NT2/D1 (cell line): Measurements from ENCODE around the gene C1orf21.

ENCODE experiments used
- DNase-seq: peaks from one replicate; pipeline ENCODE4 v3.0.0-alpha.2; 2011; ENCODE audit warnings: low read depth, low spot score
- H3K27me3 ChIP-seq: 2 replicates; pipeline ENCODE4 v1.6.0; 2011; ENCODE audit warnings: mild to moderate bottlenecking; ENCODE audit not compliant: insufficient read length, insufficient read depth
- H3K36me3 ChIP-seq: 2 replicates; pipeline ENCODE4 v1.6.1; 2011; ENCODE audit warnings: mild to moderate bottlenecking, low read length, mixed read lengths; ENCODE audit not compliant: insufficient read depth, insufficient read length
- H3K4me1 ChIP-seq: 2 replicates; pipeline ENCODE4 v1.5.1; 2011; ENCODE audit not compliant: insufficient read depth, insufficient read length
- H3K4me3 ChIP-seq: 2 replicates; pipeline ENCODE4 v1.5.1; 2011; ENCODE audit warnings: low read depth; ENCODE audit not compliant: insufficient read length
- H3K9ac ChIP-seq: 2 replicates; pipeline ENCODE4 v1.6.0; 2011; ENCODE audit warnings: low read depth; ENCODE audit not compliant: insufficient read length
- H3K9me3 ChIP-seq: 2 replicates; pipeline ENCODE4 v1.5.1; 2011; ENCODE audit warnings: mild to moderate bottlenecking, low read length; ENCODE audit not compliant: insufficient read depth
- SUZ12 ChIP-seq: IDR thresholded peaks from 2 replicates; pipeline ENCODE4 v1.6.1; 2011; ENCODE audit not compliant: insufficient read length, insufficient read depth; ENCODE audit errors: extremely low read depth
- YY1 ChIP-seq: IDR thresholded peaks from 2 replicates; pipeline ENCODE4 v1.6.1; 2011; ENCODE audit not compliant: insufficient read length, insufficient read depth
- ZNF274 ChIP-seq: IDR thresholded peaks from 2 replicates; pipeline ENCODE4 v1.6.1; 2011; ENCODE audit warnings: mild to moderate bottlenecking, low read depth, low read length

C1orf21 gene

DNA sequence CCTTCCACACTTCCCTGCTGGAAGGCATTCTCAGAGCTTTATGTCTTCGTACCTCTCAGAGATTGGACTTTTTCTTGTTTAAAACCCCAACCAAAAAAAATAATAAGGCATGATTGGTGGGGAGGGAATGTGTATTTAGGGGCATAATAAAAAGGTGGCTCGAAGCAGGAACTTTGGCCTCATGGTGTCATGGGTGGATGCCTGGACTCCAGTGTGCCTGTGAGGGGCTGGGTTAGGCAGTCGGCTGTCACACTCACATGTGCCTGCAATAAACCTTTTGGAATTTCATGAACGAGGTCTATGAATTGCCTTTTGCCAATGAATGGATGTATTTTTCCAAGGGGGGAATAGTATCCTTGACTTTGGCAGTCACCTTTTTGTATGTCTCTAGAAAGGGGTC lies 236.6 kb downstream of the C1orf21 start:
- Histone ChIP-seq H3K4me1 (no peaks in the 10 kb centered on the region), H3K36me3 (peaks cover 4% of the 10 kb centered on the region), H3K27me3 (no peaks in the 10 kb centered on the region), H3K9me3 (no peaks in the 10 kb centered on the region), H3K4me3 (no peak overlapping the region), H3K9ac (no peak overlapping the region)
- DNase-seq, result no peak
- TF ChIP-seq SUZ12 (no peak), YY1 (no peak), ZNF274 (no peak)

DNA sequence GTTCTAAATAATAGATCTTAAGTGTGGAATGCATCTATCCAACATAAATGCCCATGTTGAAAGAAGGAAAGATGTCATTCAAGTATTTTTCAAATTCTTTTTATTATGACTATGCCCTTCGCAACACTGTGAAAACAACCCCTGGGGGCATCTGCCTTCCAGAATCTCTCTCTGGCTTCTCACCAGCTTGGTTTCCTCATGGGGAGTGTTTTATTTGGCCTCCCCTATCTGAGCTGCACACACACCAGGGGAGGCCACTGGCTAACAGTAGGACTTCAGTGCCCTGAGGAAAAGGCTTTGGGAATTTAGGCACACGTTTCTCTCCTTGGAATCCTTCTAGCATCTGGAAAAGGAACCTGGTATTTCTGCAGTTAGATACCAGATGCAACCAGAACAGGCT lies 237.2 kb downstream of the C1orf21 start:
- no peaks in the 10 kb centered on the region for H3K27me3 ChIP-seq
- H3K36me3 ChIP-seq, result peaks cover 4% of the 10 kb centered on the region
- H3K4me1 ChIP-seq, result no peaks in the 10 kb centered on the region
- TF ChIP-seq SUZ12, result no peak
- no peak for TF ChIP-seq ZNF274
- no peak for TF ChIP-seq YY1
- no peak overlapping the region for H3K9ac ChIP-seq
- H3K9me3 ChIP-seq, result no peaks in the 10 kb centered on the region
- no peak for DNase-seq
- H3K4me3 ChIP-seq, result no peak overlapping the region

DNA sequence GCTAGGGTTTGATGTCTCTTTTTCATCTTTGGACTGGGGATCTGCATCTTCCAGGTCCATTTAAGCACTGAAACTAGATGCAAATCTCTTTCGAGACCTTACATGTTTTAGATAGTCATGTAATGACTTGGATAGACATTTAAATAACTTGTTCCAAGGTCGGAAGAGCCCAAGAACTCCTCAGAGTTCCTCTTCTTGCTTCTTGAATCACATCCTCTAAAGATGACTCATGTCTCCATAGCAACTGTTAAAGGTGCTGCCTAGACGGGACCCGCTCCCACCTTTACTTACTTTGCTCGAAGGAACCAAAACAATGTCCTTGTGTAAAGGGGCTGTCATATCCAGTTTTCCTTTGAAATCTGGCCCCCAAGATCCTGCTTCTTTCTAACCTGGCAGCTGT lies 237.8 kb downstream of the C1orf21 start:
- H3K4me3 ChIP-seq, result no peak overlapping the region
- TF ChIP-seq ZNF274 (no peak), YY1 (no peak)
- no peak for DNase-seq

DNA sequence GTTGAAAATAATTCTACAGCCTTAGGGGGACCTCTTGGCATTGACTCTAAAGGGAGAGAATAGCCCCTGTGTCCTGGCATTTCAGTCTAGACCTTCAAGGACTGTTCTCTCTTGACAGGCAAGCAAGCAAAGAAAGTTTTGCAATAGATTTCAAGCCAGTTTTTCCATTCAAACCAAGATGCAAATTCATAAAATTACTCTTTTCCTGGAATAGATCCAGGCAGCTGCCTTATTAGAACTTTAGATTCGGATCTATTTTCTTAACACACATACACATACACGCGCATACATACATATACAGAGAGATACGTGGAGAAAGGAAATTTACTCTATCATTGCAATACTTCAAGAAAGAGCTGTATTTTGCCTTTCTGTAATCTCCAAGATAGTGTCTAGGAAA lies 238.4 kb downstream of the C1orf21 start:
- Histone ChIP-seq H3K36me3 (no peaks in the 10 kb centered on the region), H3K9me3 (no peaks in the 10 kb centered on the region), H3K27me3 (no peaks in the 10 kb centered on the region), H3K4me1 (peaks cover under 1% of the 10 kb centered on the region), H3K9ac (no peak overlapping the region), H3K4me3 (no peak overlapping the region)
- no peak for DNase-seq
- TF ChIP-seq ZNF274, result no peak
- no peak for TF ChIP-seq YY1
- TF ChIP-seq SUZ12, result no peak

More for the DNA sequence above, 237.8 kb downstream of the C1orf21 start:
- Histone ChIP-seq H3K9me3 (no peaks in the 10 kb centered on the region), H3K27me3 (no peaks in the 10 kb centered on the region), H3K4me1 (no peaks in the 10 kb centered on the region), H3K9ac (no peak overlapping the region), H3K36me3 (peaks cover 4% of the 10 kb centered on the region)

DNA sequence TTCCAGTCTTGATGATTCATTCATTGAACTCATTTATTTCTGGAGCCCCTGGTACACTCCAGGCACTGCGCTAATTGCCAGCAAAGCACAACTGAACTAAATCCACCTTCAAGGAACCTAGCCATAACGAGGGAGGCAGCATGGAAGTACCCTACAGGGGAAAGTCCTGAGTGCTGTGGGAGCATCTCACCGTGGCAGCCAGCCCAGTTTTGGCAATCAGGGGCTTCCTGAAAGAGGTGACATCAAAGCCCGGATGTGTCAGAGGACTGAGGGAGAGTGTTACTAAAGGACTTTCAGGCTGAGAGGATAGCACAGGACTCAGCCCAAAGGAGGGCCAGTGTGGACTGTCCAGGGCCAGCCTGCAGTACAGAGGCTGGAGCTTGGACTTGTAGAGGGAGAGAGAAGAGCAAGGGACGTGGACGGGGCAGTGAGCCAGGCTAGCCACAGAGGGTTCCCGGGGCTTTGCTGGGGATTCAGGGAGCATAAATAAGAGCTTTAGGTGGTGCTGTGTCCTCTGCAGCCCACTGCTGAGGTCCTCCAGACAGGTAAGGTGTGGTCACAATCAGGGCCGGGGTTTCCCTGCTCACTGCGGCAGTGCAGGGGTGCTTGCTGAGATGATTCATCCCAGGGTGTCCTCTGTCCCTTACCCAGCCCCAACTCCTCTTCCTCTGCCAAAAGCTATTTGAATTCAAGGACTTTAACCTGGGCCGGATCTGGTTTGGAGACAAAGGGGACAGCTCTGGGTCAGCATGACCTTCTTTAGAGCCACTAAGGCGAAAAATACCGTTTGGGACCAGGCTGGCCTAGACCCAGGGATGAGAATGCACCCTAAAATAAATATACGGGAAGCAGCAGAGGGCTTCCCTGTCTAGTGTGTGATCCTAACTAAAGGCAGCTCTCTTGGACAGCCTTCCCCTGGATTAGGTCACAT lies 239.5 kb downstream of the C1orf21 start:
- Histone ChIP-seq H3K27me3 (no peaks in the 10 kb centered on the region), H3K36me3 (no peaks in the 10 kb centered on the region), H3K4me3 (no peak overlapping the region), H3K9me3 (no peaks in the 10 kb centered on the region), H3K4me1 (peaks cover 4% of the 10 kb centered on the region), H3K9ac (no peak overlapping the region)
- no peak for TF ChIP-seq YY1
- DNase-seq, result no peak

DNA sequence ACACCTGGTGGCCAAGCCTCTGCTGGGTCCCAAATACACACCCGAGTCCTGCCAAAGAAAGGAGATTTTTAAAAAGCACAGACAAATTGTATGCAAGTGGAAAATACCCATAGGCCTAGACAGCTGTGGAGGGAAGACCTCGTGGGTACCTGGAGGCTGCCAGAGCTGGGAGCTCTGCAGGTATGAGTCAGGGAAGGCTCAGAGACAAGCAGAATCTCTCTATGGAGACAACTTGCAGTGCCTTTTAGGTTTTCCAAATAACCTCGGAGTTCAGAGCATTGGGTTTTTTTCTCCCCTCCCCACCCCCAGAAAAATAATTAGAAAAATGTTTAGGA lies 240.1 kb downstream of the C1orf21 start:
- H3K4me1 ChIP-seq, result peaks cover 4% of the 10 kb centered on the region
- no peak for DNase-seq
- H3K4me3 ChIP-seq, result no peak overlapping the region
- H3K9me3 ChIP-seq, result no peaks in the 10 kb centered on the region
- no peak overlapping the region for H3K9ac ChIP-seq
- TF ChIP-seq ZNF274, result no peak
- TF ChIP-seq SUZ12, result no peak
- TF ChIP-seq YY1, result no peak
- no peaks in the 10 kb centered on the region for H3K36me3 ChIP-seq
- no peaks in the 10 kb centered on the region for H3K27me3 ChIP-seq

DNA sequence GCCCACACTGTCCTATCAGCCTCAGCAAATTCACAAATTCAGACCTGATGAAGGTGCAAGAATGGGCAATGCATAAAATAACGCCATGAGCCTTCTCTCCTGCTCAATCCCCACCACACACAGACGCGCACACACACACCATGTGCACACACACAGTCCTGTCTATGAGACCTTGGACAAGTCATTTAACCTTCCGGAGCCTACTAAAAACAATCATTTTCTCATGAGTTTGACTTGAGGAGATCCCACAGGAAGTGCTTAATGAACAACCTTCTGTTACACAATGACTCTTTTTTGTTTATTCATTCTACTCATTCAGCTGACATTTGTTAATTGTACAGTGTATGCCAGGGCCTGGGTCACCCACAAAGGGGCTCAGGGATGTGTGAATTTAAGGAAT lies 242.4 kb downstream of the C1orf21 start:
- Histone ChIP-seq H3K27me3 (no peaks in the 10 kb centered on the region), H3K4me3 (no peak overlapping the region), H3K9me3 (no peaks in the 10 kb centered on the region), H3K4me1 (peaks cover 4% of the 10 kb centered on the region), H3K36me3 (no peaks in the 10 kb centered on the region), H3K9ac (no peak overlapping the region)
- TF ChIP-seq ZNF274 (no peak), SUZ12 (no peak), YY1 (no peak)
- no peak for DNase-seq

DNA sequence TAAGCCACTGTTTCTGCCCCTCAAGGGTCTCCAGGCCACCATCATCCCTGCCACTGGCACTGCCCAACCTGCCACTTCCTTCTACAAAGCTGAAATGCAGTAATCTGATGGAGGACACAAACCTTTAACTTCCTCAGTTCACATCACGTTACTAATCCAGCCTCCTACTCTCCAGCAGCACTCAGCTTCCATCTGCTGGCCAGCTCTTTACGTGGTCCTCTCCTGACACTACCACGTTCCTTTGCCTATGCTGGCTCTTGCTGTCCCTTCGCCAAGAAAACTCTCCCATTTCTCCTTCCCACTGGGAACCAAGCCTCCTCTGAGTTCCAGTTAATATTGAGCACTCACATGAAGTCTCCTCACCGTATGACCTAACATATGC lies 243.8 kb downstream of the C1orf21 start:
- TF ChIP-seq YY1, result no peak
- no peak for TF ChIP-seq SUZ12
- TF ChIP-seq ZNF274, result no peak
- DNase-seq, result no peak
- Histone ChIP-seq H3K9me3 (no peaks in the 10 kb centered on the region), H3K27me3 (no peaks in the 10 kb centered on the region), H3K9ac (no peak overlapping the region), H3K36me3 (no peaks in the 10 kb centered on the region), H3K4me1 (peaks cover 4% of the 10 kb centered on the region), H3K4me3 (no peak overlapping the region)
